K562 (cell line): ENCODE measurements around the gene DCAF11. TPM values are rescaled to one million over a fixed set of nuclear protein-coding genes. Genes with fewer than 3 reads are reported as not detected.

Source experiments
- BRD4 ChIP-seq: fragments of 200-600 bp; sonication (generic); IDR thresholded peaks from 2 replicates; pipeline ENCODE4 v1.6.1; 2017; ENCODE audit warnings: inconsistent platforms
- CHD2 ChIP-seq: IDR thresholded peaks from 2 replicates; pipeline ENCODE4 v1.6.1; 2011; ENCODE audit warnings: low read depth, low read length
- FOS ChIP-seq: IDR thresholded peaks from 3 replicates; pipeline ENCODE4 v1.6.1; 2011; ENCODE audit not compliant: insufficient read length; ENCODE audit errors: extremely low read depth
- FOXP1 ChIP-seq: sonication (generic); formaldehyde crosslinking; IDR thresholded peaks from 2 replicates; pipeline ENCODE4 v1.8.0; 2022; ENCODE audit warnings: mild to moderate bottlenecking, missing genetic modification reagents
- MYC ChIP-seq, 2 experiments: fragments of 250-450 bp in 1 of 2; sonication (Bioruptor Pico) in 1 of 2; IDR thresholded peaks; 2 replicates each; pipeline versions ENCODE4 v1.5.1 to v1.6.1; 2012 to 2021; ENCODE audit warnings: low read depth in 2 of 2, borderline replicate concordance in 1 of 2, improper control_type of control experiment in 1 of 2, low read length in 1 of 2, mild to moderate bottlenecking in 1 of 2, moderate library complexity in 1 of 2
- SMARCE1 ChIP-seq: fragments of 450-650 bp; IDR thresholded peaks from 2 replicates; pipeline ENCODE4 v1.7.1; 2016; ENCODE audit warnings: mild to moderate bottlenecking
- SNRNP70 ChIP-seq: fragments of 200-400 bp; formaldehyde crosslinking; optimal IDR thresholded peaks from 2 replicates; pipeline ENCODE3; 2017; ENCODE audit warnings: low read depth, low read length
- SREBF1 ChIP-seq: fragments of 150-350 bp; IDR thresholded peaks from 2 replicates; pipeline ENCODE4 v1.6.1; 2014; ENCODE audit warnings: antibody characterized with exemption, low read depth, low read length, borderline replicate concordance
- TEAD2 ChIP-seq: fragments of 450-650 bp; IDR thresholded peaks from 2 replicates; pipeline ENCODE4 v1.6.1; 2016; ENCODE audit warnings: missing genetic modification characterization, control low read depth, missing compliant biosample characterization
- TRIM24 ChIP-seq, 2 experiments: fragments of 450-650 bp; IDR thresholded peaks; 2 replicates each; pipeline ENCODE4 v1.6.1; 2016
- ZNF561 ChIP-seq: fragments of 450-650 bp; formaldehyde crosslinking; conservative IDR thresholded peaks from 2 replicates; pipeline ENCODE4 v1.4.0; 2020; ENCODE audit warnings: mild to moderate bottlenecking, moderate library complexity
- polyA plus RNA-seq, 8 experiments: library from polyadenylated mRNA; depleted of rRNA in 4 of 8; stranded (reverse) in 5 of 8; unstranded in 3 of 8; fragments of >200 nt; fragmentation: Nextera tagmentation in 2 of 8; fragmentation: Illumina TruSeq in 1 of 8; extraction: Ambion mirVana in 2 of 8; extraction: Trizol in 1 of 8; gene quantifications; 2 replicates each; pipeline versions ENCODE4 v1.2.1 to v1.2.3, GENCODE V29; 2011 to 2014; ENCODE audit warnings: inconsistent platforms in 1 of 8, missing spikeins in 1 of 8
- total RNA-seq, 7 experiments: library from RNA; depleted of rRNA in 6 of 7; stranded (reverse); fragments of >200 nt in 6 of 7; fragmentation: Illumina TruSeq in 2 of 7; extraction: Trizol in 2 of 7; gene quantifications; 2 replicates each; pipeline versions ENCODE4 v1.2.1 to v1.2.3, GENCODE V29; 2011 to 2021; ENCODE audit warnings: low replicate concordance in 1 of 7
- TF ChIP-seq, protein P1 (sequence below), 2 experiments: IDR thresholded peaks; 2 replicates each; pipeline ENCODE4 v1.6.1; 2011; ENCODE audit warnings: borderline replicate concordance in 1 of 2, control low read depth in 1 of 2, low read depth in 1 of 2, low read length in 1 of 2, mild to moderate bottlenecking in 1 of 2, mixed read lengths in 1 of 2, moderate library complexity in 1 of 2; ENCODE audit not compliant: insufficient read depth in 1 of 2, insufficient read length in 1 of 2, poor library complexity in 1 of 2, severe bottlenecking in 1 of 2; ENCODE audit errors: extremely low read depth in 1 of 2
- TF ChIP-seq, protein P2 (sequence below): fragments of 250-450 bp; sonication (Bioruptor Pico); IDR thresholded peaks from 2 replicates; pipeline ENCODE4 v1.8.0; 2022; ENCODE audit warnings: moderate library complexity, mild to moderate bottlenecking, inconsistent platforms
- TF ChIP-seq, protein P3 (sequence below): sonication (generic); formaldehyde crosslinking; IDR thresholded peaks from 2 replicates; pipeline ENCODE4 v1.5.0; 2020; ENCODE audit warnings: missing genetic modification reagents

The DCAF11 gene
- total and polyA plus RNA-seq, 9 of the 15 experiments (the other 6 are each of a cell fraction or from before 2014, with no cell fraction given), result 8.5 to 46.2 (median 36.4) TPM

DNA sequence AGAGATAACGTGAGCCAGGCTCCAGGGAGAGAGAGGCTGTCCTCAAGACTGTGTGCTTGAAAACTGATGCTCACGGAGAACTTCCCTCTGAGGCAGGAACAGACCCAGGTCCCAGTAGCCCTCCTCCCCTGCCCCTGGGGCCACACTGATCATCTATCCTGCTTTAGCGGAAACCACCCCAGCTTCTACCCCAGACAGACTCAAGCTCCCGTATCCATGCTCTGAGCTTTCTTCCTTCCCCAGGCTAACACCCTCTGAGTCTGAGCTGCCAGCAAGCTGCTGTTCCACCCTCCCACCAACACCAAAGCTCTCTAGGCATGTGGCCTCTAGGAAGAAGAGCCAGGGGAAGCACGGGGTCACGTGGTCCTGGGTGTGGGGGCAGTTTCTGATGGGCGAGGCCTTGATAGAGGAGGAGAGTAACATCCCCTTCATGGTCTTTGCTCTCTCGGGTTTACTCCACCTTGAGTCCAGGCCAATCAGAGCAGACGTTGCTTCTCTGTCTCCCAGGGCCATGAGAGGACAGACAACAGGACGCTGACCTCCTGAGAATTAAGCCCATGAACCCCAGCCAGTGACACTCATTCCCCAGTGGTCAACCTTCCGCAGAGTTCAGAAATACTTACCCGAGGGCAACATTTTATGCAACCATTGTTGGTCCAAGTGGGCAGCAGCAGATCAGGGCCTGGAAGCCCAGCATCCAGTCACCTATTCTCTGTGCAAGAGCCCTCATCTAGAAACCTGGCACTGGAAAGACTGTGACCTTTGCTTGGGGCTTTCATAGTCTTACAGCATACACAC lies 19.1 kb upstream of the DCAF11 start (continued):
- TF ChIP-seq SNRNP70, result no peak
- peak; percentile 89 for TF ChIP-seq MYC (IDR thresholded peaks at IDR 0.05; ENCODE audit: low read depth, low read length)
- no peak for TF ChIP-seq MYC (CRISPR knock-in tag; IDR thresholded peaks at IDR 0.05; ENCODE audit: borderline replicate concordance, low read depth)
- TF ChIP-seq SREBF1, result no peak
- TF ChIP-seq, protein P1, sequence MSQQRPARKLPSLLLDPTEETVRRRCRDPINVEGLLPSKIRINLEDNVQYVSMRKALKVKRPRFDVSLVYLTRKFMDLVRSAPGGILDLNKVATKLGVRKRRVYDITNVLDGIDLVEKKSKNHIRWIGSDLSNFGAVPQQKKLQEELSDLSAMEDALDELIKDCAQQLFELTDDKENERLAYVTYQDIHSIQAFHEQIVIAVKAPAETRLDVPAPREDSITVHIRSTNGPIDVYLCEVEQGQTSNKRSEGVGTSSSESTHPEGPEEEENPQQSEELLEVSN (IDR thresholded peaks at IDR 0.05; ENCODE audit: borderline replicate concordance in 1 of 2, extremely low read depth in 1 of 2, insufficient read depth in 1 of 2, insufficient read length in 1 of 2, low read depth in 1 of 2, low read length in 1 of 2, poor library complexity in 1 of 2, severe bottlenecking in 1 of 2), result peak; percentile 56 to 79
- TF ChIP-seq FOXP1, result 0 out of 2 replicates have a peak, but pooled peaks have one; percentile 28
- no peak for TF ChIP-seq TRIM24 (IDR thresholded peaks at IDR 0.05)
- TF ChIP-seq, protein P2, sequence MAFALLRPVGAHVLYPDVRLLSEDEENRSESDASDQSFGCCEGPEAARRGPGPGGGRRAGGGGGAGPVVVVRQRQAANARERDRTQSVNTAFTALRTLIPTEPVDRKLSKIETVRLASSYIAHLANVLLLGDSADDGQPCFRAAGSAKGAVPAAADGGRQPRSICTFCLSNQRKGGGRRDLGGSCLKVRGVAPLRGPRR, result no peak
- no peak for TF ChIP-seq ZNF561 (CRISPR knock-in tag)
- no peak for TF ChIP-seq FOS
- no peak for TF ChIP-seq BRD4
- TF ChIP-seq, protein P3, sequence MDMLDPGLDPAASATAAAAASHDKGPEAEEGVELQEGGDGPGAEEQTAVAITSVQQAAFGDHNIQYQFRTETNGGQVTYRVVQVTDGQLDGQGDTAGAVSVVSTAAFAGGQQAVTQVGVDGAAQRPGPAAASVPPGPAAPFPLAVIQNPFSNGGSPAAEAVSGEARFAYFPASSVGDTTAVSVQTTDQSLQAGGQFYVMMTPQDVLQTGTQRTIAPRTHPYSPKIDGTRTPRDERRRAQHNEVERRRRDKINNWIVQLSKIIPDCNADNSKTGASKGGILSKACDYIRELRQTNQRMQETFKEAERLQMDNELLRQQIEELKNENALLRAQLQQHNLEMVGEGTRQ (CRISPR knock-in tag), result peak; percentile 91
- TF ChIP-seq CHD2, result no peak
- no peak for TF ChIP-seq TEAD2
- TF ChIP-seq SMARCE1, result 0 out of 2 replicates have a peak, but pooled peaks have one; percentile 30
- TF ChIP-seq, all 486 proteins: peak for 68
